Measurements from ENCODE around the gene TRIM69.

Gene TRIM69

GRCh38 chr15:44804298-44805046, 68.1 kb downstream of the TRIM69 start:
- no peak for DNase-seq

- DNase-seq: no peak
These were observed 72.2 kb downstream of the TRIM69 start for GRCh38 chr15:44808557-44808956.

GRCh38 chr15:44810237-44810636, 73.9 kb downstream of the TRIM69 start:
- no peak for DNase-seq

GRCh38 chr15:44811337-44811736, 75.0 kb downstream of the TRIM69 start:
- DNase-seq: no peak

GRCh38 chr15:44812029-44812517, 75.7 kb downstream of the TRIM69 start:
- peak in 2 of 14 donors; percentile 8 to 90 for DNase-seq

- DNase-seq: no peak
These were observed 76.9 kb downstream of the TRIM69 start for GRCh38 chr15:44813231-44813630.

Measured in C1 segment of cervical spinal cord (tissue), 14 donors.